Neural cell (in vitro differentiated cells): ENCODE data around the gene LDB2.

ENCODE experiments used
- EZH2 ChIP-seq: fragments of 200-600, 300-800 bp; shearing (Covaris generic), sonication (generic); IDR thresholded peaks from 2 replicates; pipeline ENCODE4 v1.6.1; 2014; ENCODE audit warnings: antibody characterized with exemption, low read length, borderline replicate concordance, mild to moderate bottlenecking; ENCODE audit not compliant: insufficient read depth, poor library complexity, severe bottlenecking
- MXI1 ChIP-seq: fragments of 450-650 bp; conservative IDR thresholded peaks from 2 replicates; pipeline ENCODE4 v1.6.1; 2014; ENCODE audit warnings: antibody characterized with exemption, mild to moderate bottlenecking; ENCODE audit not compliant: poor library complexity, severe bottlenecking
- TF ChIP-seq, protein P1 (sequence below): fragments of 450-650 bp; IDR thresholded peaks from 2 replicates; pipeline ENCODE4 v1.5.1; 2014; ENCODE audit warnings: antibody characterized with exemption, mild to moderate bottlenecking, moderate library complexity; ENCODE audit not compliant: poor library complexity, severe bottlenecking

GRCh38 chr4:16728849-16729248, 169.6 kb downstream of the LDB2 start:
- TF ChIP-seq, protein P1, sequence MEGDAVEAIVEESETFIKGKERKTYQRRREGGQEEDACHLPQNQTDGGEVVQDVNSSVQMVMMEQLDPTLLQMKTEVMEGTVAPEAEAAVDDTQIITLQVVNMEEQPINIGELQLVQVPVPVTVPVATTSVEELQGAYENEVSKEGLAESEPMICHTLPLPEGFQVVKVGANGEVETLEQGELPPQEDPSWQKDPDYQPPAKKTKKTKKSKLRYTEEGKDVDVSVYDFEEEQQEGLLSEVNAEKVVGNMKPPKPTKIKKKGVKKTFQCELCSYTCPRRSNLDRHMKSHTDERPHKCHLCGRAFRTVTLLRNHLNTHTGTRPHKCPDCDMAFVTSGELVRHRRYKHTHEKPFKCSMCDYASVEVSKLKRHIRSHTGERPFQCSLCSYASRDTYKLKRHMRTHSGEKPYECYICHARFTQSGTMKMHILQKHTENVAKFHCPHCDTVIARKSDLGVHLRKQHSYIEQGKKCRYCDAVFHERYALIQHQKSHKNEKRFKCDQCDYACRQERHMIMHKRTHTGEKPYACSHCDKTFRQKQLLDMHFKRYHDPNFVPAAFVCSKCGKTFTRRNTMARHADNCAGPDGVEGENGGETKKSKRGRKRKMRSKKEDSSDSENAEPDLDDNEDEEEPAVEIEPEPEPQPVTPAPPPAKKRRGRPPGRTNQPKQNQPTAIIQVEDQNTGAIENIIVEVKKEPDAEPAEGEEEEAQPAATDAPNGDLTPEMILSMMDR, result no peak
- TF ChIP-seq EZH2 (no peak), MXI1 (no peak)
